ENCODE results near the gene KRT37.
"Not testable (repeated sequence)": the region's sequence is repeated elsewhere in the genome, so short reads cannot be mapped to it uniquely, and the experiment has no call there.

The KRT37 gene

GRCh38 chr17:41387670-41388069 is 36.7 kb downstream of the KRT37 start:
- TF ChIP-seq CTCF (conservative IDR thresholded peaks at IDR 0.05) = no peak
- H3K27ac ChIP-seq = no peak overlapping the region

GRCh38 chr17:41386227-41386626 is 38.2 kb downstream of the KRT37 start:
- no peak for TF ChIP-seq CTCF (conservative IDR thresholded peaks at IDR 0.05)
- H3K27ac ChIP-seq = no peak overlapping the region

- no peak for TF ChIP-seq CTCF (conservative IDR thresholded peaks at IDR 0.05)
- H3K27ac ChIP-seq = no peak overlapping the region
Observed at GRCh38 chr17:41383690-41384089, 40.7 kb downstream of the KRT37 start.

GRCh38 chr17:41382394-41382793 is 42.0 kb downstream of the KRT37 start:
- no peak overlapping the region for H3K27ac ChIP-seq
- TF ChIP-seq CTCF (conservative IDR thresholded peaks at IDR 0.05) = no peak

- not testable (repeated sequence) for H3K27ac ChIP-seq
Observed at GRCh38 chr17:41381943-41382342, 42.4 kb downstream of the KRT37 start, which contains the start of gene KRT34. Gene KRT34 (minus strand): TSS chr17:41382306. CDS start chr17:41382246, 60 bp downstream.

- not testable (repeated sequence) for H3K27ac ChIP-seq
Observed at GRCh38 chr17:41380091-41380490, 44.3 kb downstream of the KRT37 start.

- H3K27ac ChIP-seq = no peak overlapping the region
- TF ChIP-seq CTCF (conservative IDR thresholded peaks at IDR 0.05) = no peak
Observed at GRCh38 chr17:41377546-41377945, 46.8 kb downstream of the KRT37 start.

Measured in VCaP (cell line).